ENCODE results near the gene CISD1.

Gene CISD1

DNA sequence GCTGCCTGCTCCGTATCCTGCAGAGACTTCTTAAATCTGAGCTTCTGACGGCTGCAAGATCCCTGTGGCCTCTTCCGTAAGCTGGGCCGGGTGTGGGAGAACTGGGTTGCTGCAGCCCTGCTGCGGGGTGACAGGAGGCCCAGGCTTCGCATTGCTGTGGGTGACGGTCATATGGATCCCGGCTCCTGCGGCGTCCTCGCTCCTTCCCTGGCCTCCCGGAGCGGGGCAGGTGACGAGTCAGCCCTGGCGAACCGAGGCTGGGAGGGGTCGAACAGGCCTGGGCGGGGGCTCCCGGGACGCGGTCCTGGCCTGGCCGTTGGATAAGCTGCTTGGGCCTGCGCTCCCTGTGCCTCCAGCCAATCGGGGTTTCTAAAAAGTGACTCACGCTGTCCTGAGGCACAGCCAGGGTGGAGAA, 58.0 kb downstream of the CISD1 start:
- H3K4me3 ChIP-seq (ENCODE audit: insufficient read depth, low read depth, low read length) = no peak overlapping the region
- H3K27me3 ChIP-seq (ENCODE audit: control insufficient read depth, insufficient read depth, low read length, poor library complexity, severe bottlenecking) = no peaks in the 10 kb centered on the region
- no peaks in the 10 kb centered on the region for H3K4me1 ChIP-seq (ENCODE audit: control insufficient read depth, insufficient read depth, low read length)
- no peaks in the 10 kb centered on the region for H3K9me3 ChIP-seq (ENCODE audit: control insufficient read depth, low read length)
- H3K36me3 ChIP-seq (ENCODE audit: control insufficient read depth, insufficient read depth, low read length) = no peaks in the 10 kb centered on the region
- 90% methylated on average over 25 of the region's 25 CpGs for WGBS, 2 experiments
- no peak overlapping the region for H3K27ac ChIP-seq (ENCODE audit: insufficient read depth, low read depth, low read length, poor library complexity, severe bottlenecking)

DNA sequence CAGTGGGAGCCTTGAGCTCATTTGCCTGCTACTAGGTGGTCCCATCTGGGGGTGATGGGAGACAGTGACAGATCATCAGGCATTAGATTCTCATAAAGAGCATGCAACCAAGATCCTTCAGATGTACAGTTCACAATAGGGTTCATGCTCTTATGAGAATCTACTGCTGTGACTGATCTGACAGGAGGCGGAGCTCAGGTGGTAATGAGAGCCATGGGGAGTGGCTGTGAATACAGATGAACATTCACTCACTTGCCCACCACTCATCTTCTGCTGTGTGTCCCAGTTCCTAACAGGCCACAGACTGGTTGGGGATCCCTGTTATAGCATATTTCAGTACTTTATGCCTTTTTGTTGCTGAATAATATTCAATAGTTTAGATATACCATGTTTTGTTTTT, 59.3 kb downstream of the CISD1 start:
- Histone ChIP-seq H3K4me3 (ENCODE audit: insufficient read depth, low read depth, low read length) (no peak overlapping the region), H3K27ac (ENCODE audit: insufficient read depth, low read depth, low read length, poor library complexity, severe bottlenecking) (no peak overlapping the region), H3K4me1 (ENCODE audit: control insufficient read depth, insufficient read depth, low read length) (no peaks in the 10 kb centered on the region), H3K9me3 (ENCODE audit: control insufficient read depth, low read length) (no peaks in the 10 kb centered on the region), H3K27me3 (ENCODE audit: control insufficient read depth, insufficient read depth, low read length, poor library complexity, severe bottlenecking) (no peaks in the 10 kb centered on the region), H3K36me3 (ENCODE audit: control insufficient read depth, insufficient read depth, low read length) (no peaks in the 10 kb centered on the region)
- 83 to 95% methylated on average over 1 of the region's 1 CpG for WGBS, 2 experiments

DNA sequence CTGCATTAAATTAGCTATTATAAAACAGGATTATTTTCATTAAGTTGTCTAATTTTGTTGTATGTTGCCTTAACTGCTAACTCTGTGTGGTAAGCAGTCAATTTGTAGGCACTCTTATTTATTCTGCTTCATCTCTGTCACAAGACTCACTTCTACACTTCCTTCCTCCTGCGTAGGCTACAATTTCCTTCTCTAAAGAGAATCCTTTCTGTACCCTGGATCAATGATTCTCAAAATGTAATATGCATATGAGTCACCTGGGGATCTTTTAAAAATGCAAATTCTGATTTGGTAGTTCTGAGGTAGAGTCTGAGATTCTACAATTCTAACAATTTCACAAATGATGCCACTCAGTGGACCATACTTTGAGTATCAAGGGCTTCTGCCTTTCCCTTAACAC, 61.5 kb downstream of the CISD1 start:
- Histone ChIP-seq H3K27me3 (ENCODE audit: control insufficient read depth, insufficient read depth, low read length, poor library complexity, severe bottlenecking) (no peaks in the 10 kb centered on the region), H3K27ac (ENCODE audit: insufficient read depth, low read depth, low read length, poor library complexity, severe bottlenecking) (no peak overlapping the region), H3K9me3 (ENCODE audit: control insufficient read depth, low read length) (no peaks in the 10 kb centered on the region), H3K4me1 (ENCODE audit: control insufficient read depth, insufficient read depth, low read length) (no peaks in the 10 kb centered on the region), H3K36me3 (ENCODE audit: control insufficient read depth, insufficient read depth, low read length) (no peaks in the 10 kb centered on the region), H3K4me3 (ENCODE audit: insufficient read depth, low read depth, low read length) (no peak overlapping the region)
- 83 to 91% methylated on average over 1 of the region's 1 CpG for WGBS, 2 experiments

DNA sequence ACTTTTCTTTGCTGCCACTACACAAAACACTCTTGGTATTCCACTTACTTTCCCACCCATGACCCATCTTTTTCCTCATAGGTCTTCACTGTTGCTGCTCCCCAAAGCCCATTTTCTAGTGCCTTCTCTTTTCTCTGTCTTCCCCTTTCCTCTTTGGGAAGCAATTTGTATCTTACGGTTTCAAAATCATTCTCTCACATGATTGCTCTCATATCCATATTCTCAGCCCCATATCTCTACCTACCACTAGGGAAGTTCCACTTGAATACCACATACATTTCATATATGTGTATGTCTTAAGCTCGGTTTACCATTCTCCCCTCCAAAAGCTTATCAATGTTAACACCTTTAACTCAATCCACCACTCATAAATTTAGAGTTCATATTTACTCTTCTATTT, 62.7 kb downstream of the CISD1 start:
- Histone ChIP-seq H3K27me3 (ENCODE audit: control insufficient read depth, insufficient read depth, low read length, poor library complexity, severe bottlenecking) (no peaks in the 10 kb centered on the region), H3K4me1 (ENCODE audit: control insufficient read depth, insufficient read depth, low read length) (no peaks in the 10 kb centered on the region), H3K4me3 (ENCODE audit: insufficient read depth, low read depth, low read length) (no peak overlapping the region), H3K36me3 (ENCODE audit: control insufficient read depth, insufficient read depth, low read length) (no peaks in the 10 kb centered on the region), H3K9me3 (ENCODE audit: control insufficient read depth, low read length) (no peaks in the 10 kb centered on the region), H3K27ac (ENCODE audit: insufficient read depth, low read depth, low read length, poor library complexity, severe bottlenecking) (no peak overlapping the region)
- 94 to 97% methylated on average over 2 of the region's 2 CpGs for WGBS, 2 experiments

DNA sequence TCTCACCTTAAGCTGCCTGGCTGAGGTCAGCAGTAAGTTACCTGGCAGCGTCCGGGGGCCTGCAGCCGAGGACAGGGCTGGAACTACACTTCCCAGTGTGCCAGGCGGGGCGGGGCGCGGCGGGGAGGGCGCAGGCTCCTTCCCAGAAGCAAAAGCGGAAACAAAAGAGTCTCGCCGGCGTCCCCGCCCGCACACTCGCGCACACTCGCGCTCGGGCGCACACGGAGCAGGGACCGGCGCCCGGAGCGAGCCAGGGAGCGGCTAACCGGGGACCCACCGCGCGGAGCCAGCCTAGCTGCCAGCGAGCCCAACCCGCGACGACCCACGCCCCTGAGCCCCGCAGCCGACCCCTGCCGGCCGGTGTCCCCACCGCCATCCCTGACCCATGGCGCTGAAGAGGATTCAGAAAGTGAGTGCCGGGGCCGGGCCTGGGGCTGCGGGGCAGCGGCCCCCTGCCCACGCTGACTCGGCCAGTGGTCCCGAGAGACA, 65.9 kb downstream of the CISD1 start, which contains the start of gene UBE2D1:
TSS of gene UBE2D1 (plus strand) at position 190 of the 489 bp plus-strand sequence. CDS start at position 386, 196 bp downstream.
- H3K4me3 ChIP-seq (ENCODE audit: insufficient read depth, low read depth, low read length) = peak within 1 kb of the TSS; percentile 91
- H3K9me3 ChIP-seq (ENCODE audit: control insufficient read depth, low read length) = no peaks in the 10 kb centered on the region
- no peaks in the 10 kb centered on the region for H3K36me3 ChIP-seq (ENCODE audit: control insufficient read depth, insufficient read depth, low read length)
- H3K27me3 ChIP-seq (ENCODE audit: control insufficient read depth, insufficient read depth, low read length, poor library complexity, severe bottlenecking) = no peaks in the 10 kb centered on the region
- H3K4me1 ChIP-seq (ENCODE audit: control insufficient read depth, insufficient read depth, low read length) = no peaks in the 10 kb centered on the region
- WGBS, 2 experiments = 0% methylated on average over 49 of the region's 49 CpGs
- no peak within 1 kb of the TSS for H3K27ac ChIP-seq (ENCODE audit: insufficient read depth, low read depth, low read length, poor library complexity, severe bottlenecking)

DNA sequence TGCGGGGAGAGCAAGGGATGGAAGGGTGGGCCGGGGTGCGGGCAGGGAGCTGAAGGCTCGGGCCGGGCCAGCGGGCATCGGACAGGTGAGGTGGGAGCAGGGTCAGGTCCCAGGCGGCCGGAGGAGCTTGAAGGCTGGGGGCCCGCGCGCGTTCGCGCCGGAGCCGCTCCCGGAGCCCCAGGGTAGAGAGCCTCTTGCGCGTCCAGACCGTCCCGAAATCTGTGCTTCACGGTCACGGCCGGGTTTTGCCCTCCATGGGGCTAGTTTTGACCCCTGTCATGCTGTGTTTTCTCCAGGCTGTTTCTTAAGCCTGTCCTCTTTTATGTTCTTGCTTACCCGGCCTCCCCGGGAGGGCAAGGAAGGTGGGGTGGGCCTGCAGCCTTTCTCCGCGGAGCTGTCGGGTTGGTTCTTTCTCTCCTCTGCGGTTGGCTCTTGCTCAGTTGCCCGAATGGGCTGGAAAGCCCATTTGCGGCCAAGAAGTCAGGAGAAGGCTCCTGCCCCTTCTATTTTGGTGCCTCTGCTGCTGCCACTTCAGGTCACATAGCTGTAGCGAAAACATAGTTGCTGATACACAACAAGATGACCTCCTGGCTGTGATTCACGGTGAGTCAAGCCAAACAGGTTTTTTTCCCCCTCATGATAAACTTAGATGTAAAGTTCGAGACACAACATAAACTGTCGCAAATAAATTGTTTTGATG, 66.5 kb downstream of the CISD1 start:
- Histone ChIP-seq H3K4me1 (ENCODE audit: control insufficient read depth, insufficient read depth, low read length) (no peaks in the 10 kb centered on the region), H3K9me3 (ENCODE audit: control insufficient read depth, low read length) (no peaks in the 10 kb centered on the region), H3K27ac (ENCODE audit: insufficient read depth, low read depth, low read length, poor library complexity, severe bottlenecking) (no peak overlapping the region), H3K36me3 (ENCODE audit: control insufficient read depth, insufficient read depth, low read length) (no peaks in the 10 kb centered on the region), H3K27me3 (ENCODE audit: control insufficient read depth, insufficient read depth, low read length, poor library complexity, severe bottlenecking) (no peaks in the 10 kb centered on the region), H3K4me3 (ENCODE audit: insufficient read depth, low read depth, low read length) (peak overlapping the region; percentile 91)
- WGBS, 2 experiments = 1 to 3% methylated on average over 35 to 36 of the region's 37 CpGs

DNA sequence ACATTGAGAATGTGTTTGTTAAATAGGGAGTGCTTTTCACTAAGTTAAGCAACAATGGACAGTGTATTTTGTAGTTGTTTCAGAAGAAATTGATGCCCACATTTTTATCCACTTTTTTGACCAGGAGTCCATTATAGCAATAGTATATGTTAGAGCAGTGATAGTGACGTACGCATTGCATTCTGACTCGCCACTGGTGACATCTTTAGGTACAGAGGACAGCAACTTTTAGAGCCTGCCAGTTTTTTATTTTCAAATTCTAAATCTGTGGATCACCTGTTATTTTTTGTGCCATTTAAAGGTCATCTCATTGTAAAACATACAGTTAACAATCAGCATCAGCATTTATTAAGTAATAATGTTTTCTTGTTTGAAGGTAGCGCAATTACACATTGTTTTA, 67.3 kb downstream of the CISD1 start:
- H3K4me1 ChIP-seq (ENCODE audit: control insufficient read depth, insufficient read depth, low read length) = no peaks in the 10 kb centered on the region
- peak overlapping the region; percentile 91 for H3K4me3 ChIP-seq (ENCODE audit: insufficient read depth, low read depth, low read length)
- WGBS, 2 experiments = 95 to 96% methylated on average over 3 to 4 of the region's 4 CpGs
- H3K27ac ChIP-seq (ENCODE audit: insufficient read depth, low read depth, low read length, poor library complexity, severe bottlenecking) = no peak overlapping the region
- H3K9me3 ChIP-seq (ENCODE audit: control insufficient read depth, low read length) = no peaks in the 10 kb centered on the region
- H3K36me3 ChIP-seq (ENCODE audit: control insufficient read depth, insufficient read depth, low read length) = no peaks in the 10 kb centered on the region
- no peaks in the 10 kb centered on the region for H3K27me3 ChIP-seq (ENCODE audit: control insufficient read depth, insufficient read depth, low read length, poor library complexity, severe bottlenecking)
